K562 (cell line): ENCODE results near the gene TXNRD1. TPM values are rescaled to one million over a fixed set of nuclear protein-coding genes. Genes with fewer than 3 reads are reported as not detected.

Source experiments
- CHD4 ChIP-seq: fragments of 200-600 bp; sonication (generic); IDR thresholded peaks from 3 replicates; pipeline ENCODE4 v1.6.1; 2012; ENCODE audit warnings: low read depth, mild to moderate bottlenecking, mixed read lengths, low read length, inconsistent platforms; ENCODE audit not compliant: insufficient read depth, insufficient replicate concordance, poor library complexity, severe bottlenecking
- SREBF1 ChIP-seq: fragments of 150-350 bp; IDR thresholded peaks from 2 replicates; pipeline ENCODE4 v1.6.1; 2014; ENCODE audit warnings: antibody characterized with exemption, low read depth, low read length, borderline replicate concordance
- polyA plus RNA-seq, 8 experiments: library from polyadenylated mRNA; depleted of rRNA in 4 of 8; stranded (reverse) in 5 of 8; unstranded in 3 of 8; fragments of >200 nt; fragmentation: Nextera tagmentation in 2 of 8; fragmentation: Illumina TruSeq in 1 of 8; extraction: Ambion mirVana in 2 of 8; extraction: Trizol in 1 of 8; gene quantifications; 2 replicates each; pipeline versions ENCODE4 v1.2.1 to v1.2.3, GENCODE V29; 2011 to 2014; ENCODE audit warnings: inconsistent platforms in 1 of 8, missing spikeins in 1 of 8
- total RNA-seq, 7 experiments: library from RNA; depleted of rRNA in 6 of 7; stranded (reverse); fragments of >200 nt in 6 of 7; fragmentation: Illumina TruSeq in 2 of 7; extraction: Trizol in 2 of 7; gene quantifications; 2 replicates each; pipeline versions ENCODE4 v1.2.1 to v1.2.3, GENCODE V29; 2011 to 2021; ENCODE audit warnings: low replicate concordance in 1 of 7
- TF ChIP-seq, protein P1 (sequence below): fragments of 250-450 bp; sonication (Bioruptor Pico); IDR thresholded peaks from 2 replicates; pipeline ENCODE4 v1.4.0; 2020; ENCODE audit warnings: mild to moderate bottlenecking, moderate library complexity, borderline replicate concordance
- TF ChIP-seq, protein P2 (sequence below), 2 experiments: fragments of 450-650 bp in 1 of 2; sonication (generic) in 1 of 2; formaldehyde crosslinking in 1 of 2; IDR thresholded peaks; 2 replicates each; pipeline versions ENCODE4 v1.7.1 to v1.9.0; 2016 to 2022; ENCODE audit warnings: inconsistent platforms in 1 of 2, mild to moderate bottlenecking in 1 of 2, missing genetic modification reagents in 1 of 2
- TF ChIP-seq, protein P3 (sequence below), 2 experiments: IDR thresholded peaks; 2 replicates each; pipeline ENCODE4 v1.6.1; 2012; ENCODE audit warnings: improper control_type of control experiment in 2 of 2, low read depth in 2 of 2, low read length in 2 of 2, borderline replicate concordance in 1 of 2
- TF ChIP-seq, protein P4 (sequence below): sonication (generic); formaldehyde crosslinking; IDR thresholded peaks from 2 replicates; pipeline ENCODE4 v1.9.0; 2022; ENCODE audit warnings: mild to moderate bottlenecking, missing genetic modification reagents
- TF ChIP-seq, protein P5 (sequence below), 2 experiments: IDR thresholded peaks in 1 of 2; conservative IDR thresholded peaks in 1 of 2; 2 replicates each; pipeline ENCODE4 v1.6.1; 2016; ENCODE audit warnings: low read depth in 2 of 2, mild to moderate bottlenecking in 1 of 2, missing compliant biosample characterization in 1 of 2, missing genetic modification characterization in 1 of 2, moderate library complexity in 1 of 2

The TXNRD1 gene
- total and polyA plus RNA-seq, 9 of the 15 experiments (the other 6 are each of a cell fraction or from before 2014, with no cell fraction given) = 107 to 189 (median 146) TPM

DNA sequence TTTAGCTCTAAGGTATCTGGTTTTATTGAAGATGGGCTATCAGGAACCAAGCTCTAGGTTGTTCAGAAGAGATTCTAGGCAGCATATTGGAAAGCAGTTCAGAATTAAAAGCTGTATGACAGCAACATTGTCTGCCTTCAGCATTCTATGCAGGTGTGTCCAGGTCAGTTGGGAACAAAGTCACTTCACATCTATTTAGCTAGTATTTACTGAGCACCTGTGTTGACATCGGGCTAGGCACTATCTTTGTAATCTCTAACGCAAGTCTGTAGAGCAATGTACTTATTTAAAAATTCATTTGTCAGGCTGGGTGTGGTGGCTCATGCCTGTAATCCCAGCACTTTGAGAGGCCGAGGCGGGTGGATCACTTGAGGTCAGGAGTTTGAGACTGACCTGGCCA lies 81.1 kb downstream of the TXNRD1 start (continued):
- TF ChIP-seq, protein P1, sequence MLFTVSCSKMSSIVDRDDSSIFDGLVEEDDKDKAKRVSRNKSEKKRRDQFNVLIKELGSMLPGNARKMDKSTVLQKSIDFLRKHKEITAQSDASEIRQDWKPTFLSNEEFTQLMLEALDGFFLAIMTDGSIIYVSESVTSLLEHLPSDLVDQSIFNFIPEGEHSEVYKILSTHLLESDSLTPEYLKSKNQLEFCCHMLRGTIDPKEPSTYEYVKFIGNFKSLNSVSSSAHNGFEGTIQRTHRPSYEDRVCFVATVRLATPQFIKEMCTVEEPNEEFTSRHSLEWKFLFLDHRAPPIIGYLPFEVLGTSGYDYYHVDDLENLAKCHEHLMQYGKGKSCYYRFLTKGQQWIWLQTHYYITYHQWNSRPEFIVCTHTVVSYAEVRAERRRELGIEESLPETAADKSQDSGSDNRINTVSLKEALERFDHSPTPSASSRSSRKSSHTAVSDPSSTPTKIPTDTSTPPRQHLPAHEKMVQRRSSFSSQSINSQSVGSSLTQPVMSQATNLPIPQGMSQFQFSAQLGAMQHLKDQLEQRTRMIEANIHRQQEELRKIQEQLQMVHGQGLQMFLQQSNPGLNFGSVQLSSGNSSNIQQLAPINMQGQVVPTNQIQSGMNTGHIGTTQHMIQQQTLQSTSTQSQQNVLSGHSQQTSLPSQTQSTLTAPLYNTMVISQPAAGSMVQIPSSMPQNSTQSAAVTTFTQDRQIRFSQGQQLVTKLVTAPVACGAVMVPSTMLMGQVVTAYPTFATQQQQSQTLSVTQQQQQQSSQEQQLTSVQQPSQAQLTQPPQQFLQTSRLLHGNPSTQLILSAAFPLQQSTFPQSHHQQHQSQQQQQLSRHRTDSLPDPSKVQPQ (CRISPR knock-in tag) = no peak
- TF ChIP-seq, protein P2, sequence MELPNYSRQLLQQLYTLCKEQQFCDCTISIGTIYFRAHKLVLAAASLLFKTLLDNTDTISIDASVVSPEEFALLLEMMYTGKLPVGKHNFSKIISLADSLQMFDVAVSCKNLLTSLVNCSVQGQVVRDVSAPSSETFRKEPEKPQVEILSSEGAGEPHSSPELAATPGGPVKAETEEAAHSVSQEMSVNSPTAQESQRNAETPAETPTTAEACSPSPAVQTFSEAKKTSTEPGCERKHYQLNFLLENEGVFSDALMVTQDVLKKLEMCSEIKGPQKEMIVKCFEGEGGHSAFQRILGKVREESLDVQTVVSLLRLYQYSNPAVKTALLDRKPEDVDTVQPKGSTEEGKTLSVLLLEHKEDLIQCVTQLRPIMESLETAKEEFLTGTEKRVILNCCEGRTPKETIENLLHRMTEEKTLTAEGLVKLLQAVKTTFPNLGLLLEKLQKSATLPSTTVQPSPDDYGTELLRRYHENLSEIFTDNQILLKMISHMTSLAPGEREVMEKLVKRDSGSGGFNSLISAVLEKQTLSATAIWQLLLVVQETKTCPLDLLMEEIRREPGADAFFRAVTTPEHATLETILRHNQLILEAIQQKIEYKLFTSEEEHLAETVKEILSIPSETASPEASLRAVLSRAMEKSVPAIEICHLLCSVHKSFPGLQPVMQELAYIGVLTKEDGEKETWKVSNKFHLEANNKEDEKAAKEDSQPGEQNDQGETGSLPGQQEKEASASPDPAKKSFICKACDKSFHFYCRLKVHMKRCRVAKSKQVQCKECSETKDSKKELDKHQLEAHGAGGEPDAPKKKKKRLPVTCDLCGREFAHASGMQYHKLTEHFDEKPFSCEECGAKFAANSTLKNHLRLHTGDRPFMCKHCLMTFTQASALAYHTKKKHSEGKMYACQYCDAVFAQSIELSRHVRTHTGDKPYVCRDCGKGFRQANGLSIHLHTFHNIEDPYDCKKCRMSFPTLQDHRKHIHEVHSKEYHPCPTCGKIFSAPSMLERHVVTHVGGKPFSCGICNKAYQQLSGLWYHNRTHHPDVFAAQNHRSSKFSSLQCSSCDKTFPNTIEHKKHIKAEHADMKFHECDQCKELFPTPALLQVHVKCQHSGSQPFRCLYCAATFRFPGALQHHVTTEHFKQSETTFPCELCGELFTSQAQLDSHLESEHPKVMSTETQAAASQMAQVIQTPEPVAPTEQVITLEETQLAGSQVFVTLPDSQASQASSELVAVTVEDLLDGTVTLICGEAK (IDR thresholded peaks at IDR 0.05) = no peak
- TF ChIP-seq, protein P2 (CRISPR knock-in tag; IDR thresholded peaks at IDR 0.05) = no peak
- TF ChIP-seq SREBF1 = no peak
- TF ChIP-seq, protein P3, sequence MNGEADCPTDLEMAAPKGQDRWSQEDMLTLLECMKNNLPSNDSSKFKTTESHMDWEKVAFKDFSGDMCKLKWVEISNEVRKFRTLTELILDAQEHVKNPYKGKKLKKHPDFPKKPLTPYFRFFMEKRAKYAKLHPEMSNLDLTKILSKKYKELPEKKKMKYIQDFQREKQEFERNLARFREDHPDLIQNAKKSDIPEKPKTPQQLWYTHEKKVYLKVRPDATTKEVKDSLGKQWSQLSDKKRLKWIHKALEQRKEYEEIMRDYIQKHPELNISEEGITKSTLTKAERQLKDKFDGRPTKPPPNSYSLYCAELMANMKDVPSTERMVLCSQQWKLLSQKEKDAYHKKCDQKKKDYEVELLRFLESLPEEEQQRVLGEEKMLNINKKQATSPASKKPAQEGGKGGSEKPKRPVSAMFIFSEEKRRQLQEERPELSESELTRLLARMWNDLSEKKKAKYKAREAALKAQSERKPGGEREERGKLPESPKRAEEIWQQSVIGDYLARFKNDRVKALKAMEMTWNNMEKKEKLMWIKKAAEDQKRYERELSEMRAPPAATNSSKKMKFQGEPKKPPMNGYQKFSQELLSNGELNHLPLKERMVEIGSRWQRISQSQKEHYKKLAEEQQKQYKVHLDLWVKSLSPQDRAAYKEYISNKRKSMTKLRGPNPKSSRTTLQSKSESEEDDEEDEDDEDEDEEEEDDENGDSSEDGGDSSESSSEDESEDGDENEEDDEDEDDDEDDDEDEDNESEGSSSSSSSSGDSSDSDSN (IDR thresholded peaks at IDR 0.05; ENCODE audit: borderline replicate concordance in 1 of 2, low read depth in 2 of 2, low read length in 2 of 2) = no peak
- TF ChIP-seq, protein P4, sequence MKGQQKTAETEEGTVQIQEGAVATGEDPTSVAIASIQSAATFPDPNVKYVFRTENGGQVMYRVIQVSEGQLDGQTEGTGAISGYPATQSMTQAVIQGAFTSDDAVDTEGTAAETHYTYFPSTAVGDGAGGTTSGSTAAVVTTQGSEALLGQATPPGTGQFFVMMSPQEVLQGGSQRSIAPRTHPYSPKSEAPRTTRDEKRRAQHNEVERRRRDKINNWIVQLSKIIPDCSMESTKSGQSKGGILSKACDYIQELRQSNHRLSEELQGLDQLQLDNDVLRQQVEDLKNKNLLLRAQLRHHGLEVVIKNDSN = no peak
- TF ChIP-seq, protein P5, sequence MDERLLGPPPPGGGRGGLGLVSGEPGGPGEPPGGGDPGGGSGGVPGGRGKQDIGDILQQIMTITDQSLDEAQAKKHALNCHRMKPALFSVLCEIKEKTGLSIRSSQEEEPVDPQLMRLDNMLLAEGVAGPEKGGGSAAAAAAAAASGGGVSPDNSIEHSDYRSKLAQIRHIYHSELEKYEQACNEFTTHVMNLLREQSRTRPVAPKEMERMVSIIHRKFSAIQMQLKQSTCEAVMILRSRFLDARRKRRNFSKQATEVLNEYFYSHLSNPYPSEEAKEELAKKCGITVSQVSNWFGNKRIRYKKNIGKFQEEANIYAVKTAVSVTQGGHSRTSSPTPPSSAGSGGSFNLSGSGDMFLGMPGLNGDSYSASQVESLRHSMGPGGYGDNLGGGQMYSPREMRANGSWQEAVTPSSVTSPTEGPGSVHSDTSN (CRISPR knock-in tag; IDR thresholded peaks at IDR 0.05; ENCODE audit: low read depth) = no peak
- TF ChIP-seq, protein P5 (tag; conservative IDR thresholded peaks at IDR 0.05; ENCODE audit: low read depth) = no peak
- TF ChIP-seq CHD4 = no peak
